Measurements from ENCODE around the gene HIP1R.

Gene HIP1R

DNA sequence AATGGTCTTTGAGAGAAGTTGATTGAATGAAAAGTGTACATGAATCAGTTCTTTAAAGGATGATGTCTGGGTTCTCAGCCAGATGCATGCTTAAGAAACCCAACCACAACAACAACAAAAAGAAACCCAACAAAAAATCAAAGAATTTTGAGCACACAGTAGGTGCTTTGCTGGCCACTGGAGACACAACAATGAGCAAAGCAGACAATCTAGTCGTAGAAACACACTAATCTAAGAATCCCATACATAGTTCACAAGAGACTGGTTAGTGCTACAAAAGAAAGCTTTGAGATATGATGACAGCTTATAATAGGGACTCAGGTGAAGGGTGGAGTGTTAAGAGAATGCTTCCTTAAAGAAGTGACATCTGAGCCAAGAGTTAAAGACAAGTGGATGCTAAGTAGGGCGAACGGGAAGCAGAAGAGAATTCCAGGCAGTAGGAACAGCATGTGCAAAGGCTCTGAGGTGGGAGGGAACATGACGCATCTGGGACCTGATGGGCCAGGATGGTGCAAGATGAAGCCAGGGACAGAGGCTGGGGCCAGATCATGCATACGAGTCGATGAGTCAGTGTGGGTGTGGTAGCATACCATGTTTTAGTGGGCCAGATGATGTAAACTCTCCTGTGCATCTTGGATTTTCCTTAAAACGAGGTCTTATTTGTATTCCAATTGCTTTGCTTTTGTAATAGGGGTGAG is 4.6 kb upstream of the HIP1R start (continued):
- TF ChIP-seq ZNF16 (tag by site-specific recombination; IDR thresholded peaks at IDR 0.05; ENCODE audit: low read depth), result no peak
- no peak for TF ChIP-seq KLF16 (tag by site-specific recombination; IDR thresholded peaks at IDR 0.05)
- no peak for TF ChIP-seq ZNF391 (tag by site-specific recombination; IDR thresholded peaks at IDR 0.05; ENCODE audit: borderline replicate concordance, low read depth)
- no peak for TF ChIP-seq ZNF155 (tag by site-specific recombination; IDR thresholded peaks at IDR 0.05)
- TF ChIP-seq ZBTB20 (tag by site-specific recombination; IDR thresholded peaks at IDR 0.05), result 0 out of 2 replicates have a peak, but pooled peaks have one; percentile 22
- TF ChIP-seq, protein P1, sequence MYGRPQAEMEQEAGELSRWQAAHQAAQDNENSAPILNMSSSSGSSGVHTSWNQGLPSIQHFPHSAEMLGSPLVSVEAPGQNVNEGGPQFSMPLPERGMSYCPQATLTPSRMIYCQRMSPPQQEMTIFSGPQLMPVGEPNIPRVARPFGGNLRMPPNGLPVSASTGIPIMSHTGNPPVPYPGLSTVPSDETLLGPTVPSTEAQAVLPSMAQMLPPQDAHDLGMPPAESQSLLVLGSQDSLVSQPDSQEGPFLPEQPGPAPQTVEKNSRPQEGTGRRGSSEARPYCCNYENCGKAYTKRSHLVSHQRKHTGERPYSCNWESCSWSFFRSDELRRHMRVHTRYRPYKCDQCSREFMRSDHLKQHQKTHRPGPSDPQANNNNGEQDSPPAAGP (tag by site-specific recombination; IDR thresholded peaks at IDR 0.05), result peak; percentile 65; the same call in 1 of the 2 replicates
- TF ChIP-seq, protein P2, sequence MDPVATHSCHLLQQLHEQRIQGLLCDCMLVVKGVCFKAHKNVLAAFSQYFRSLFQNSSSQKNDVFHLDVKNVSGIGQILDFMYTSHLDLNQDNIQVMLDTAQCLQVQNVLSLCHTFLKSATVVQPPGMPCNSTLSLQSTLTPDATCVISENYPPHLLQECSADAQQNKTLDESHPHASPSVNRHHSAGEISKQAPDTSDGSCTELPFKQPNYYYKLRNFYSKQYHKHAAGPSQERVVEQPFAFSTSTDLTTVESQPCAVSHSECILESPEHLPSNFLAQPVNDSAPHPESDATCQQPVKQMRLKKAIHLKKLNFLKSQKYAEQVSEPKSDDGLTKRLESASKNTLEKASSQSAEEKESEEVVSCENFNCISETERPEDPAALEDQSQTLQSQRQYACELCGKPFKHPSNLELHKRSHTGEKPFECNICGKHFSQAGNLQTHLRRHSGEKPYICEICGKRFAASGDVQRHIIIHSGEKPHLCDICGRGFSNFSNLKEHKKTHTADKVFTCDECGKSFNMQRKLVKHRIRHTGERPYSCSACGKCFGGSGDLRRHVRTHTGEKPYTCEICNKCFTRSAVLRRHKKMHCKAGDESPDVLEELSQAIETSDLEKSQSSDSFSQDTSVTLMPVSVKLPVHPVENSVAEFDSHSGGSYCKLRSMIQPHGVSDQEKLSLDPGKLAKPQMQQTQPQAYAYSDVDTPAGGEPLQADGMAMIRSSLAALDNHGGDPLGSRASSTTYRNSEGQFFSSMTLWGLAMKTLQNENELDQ (tag by site-specific recombination; IDR thresholded peaks at IDR 0.05; ENCODE audit: low read depth), result no peak
- no peak for TF ChIP-seq REPIN1 (tag by site-specific recombination; IDR thresholded peaks at IDR 0.05; ENCODE audit: low read depth)
- TF ChIP-seq, protein P3, sequence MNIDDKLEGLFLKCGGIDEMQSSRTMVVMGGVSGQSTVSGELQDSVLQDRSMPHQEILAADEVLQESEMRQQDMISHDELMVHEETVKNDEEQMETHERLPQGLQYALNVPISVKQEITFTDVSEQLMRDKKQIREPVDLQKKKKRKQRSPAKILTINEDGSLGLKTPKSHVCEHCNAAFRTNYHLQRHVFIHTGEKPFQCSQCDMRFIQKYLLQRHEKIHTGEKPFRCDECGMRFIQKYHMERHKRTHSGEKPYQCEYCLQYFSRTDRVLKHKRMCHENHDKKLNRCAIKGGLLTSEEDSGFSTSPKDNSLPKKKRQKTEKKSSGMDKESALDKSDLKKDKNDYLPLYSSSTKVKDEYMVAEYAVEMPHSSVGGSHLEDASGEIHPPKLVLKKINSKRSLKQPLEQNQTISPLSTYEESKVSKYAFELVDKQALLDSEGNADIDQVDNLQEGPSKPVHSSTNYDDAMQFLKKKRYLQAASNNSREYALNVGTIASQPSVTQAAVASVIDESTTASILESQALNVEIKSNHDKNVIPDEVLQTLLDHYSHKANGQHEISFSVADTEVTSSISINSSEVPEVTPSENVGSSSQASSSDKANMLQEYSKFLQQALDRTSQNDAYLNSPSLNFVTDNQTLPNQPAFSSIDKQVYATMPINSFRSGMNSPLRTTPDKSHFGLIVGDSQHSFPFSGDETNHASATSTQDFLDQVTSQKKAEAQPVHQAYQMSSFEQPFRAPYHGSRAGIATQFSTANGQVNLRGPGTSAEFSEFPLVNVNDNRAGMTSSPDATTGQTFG (tag by site-specific recombination; IDR thresholded peaks at IDR 0.05; ENCODE audit: borderline replicate concordance), result peak; percentile 17; the same call in 1 of the 2 replicates
- TF ChIP-seq ZNF544 (tag by site-specific recombination; IDR thresholded peaks at IDR 0.05), result no peak
- no peak for TF ChIP-seq ZNF223 (tag by site-specific recombination; IDR thresholded peaks at IDR 0.05)
- TF ChIP-seq ZNF23 (tag by site-specific recombination; IDR thresholded peaks at IDR 0.05; ENCODE audit: borderline replicate concordance), result no peak
- no peak for TF ChIP-seq ZNF571 (tag by site-specific recombination; IDR thresholded peaks at IDR 0.05)
- TF ChIP-seq ZSCAN16 (tag by site-specific recombination; IDR thresholded peaks at IDR 0.05), result no peak
- TF ChIP-seq ZNF341 (tag by site-specific recombination; IDR thresholded peaks at IDR 0.05; ENCODE audit: low read depth), result no peak
- TF ChIP-seq, protein P4, sequence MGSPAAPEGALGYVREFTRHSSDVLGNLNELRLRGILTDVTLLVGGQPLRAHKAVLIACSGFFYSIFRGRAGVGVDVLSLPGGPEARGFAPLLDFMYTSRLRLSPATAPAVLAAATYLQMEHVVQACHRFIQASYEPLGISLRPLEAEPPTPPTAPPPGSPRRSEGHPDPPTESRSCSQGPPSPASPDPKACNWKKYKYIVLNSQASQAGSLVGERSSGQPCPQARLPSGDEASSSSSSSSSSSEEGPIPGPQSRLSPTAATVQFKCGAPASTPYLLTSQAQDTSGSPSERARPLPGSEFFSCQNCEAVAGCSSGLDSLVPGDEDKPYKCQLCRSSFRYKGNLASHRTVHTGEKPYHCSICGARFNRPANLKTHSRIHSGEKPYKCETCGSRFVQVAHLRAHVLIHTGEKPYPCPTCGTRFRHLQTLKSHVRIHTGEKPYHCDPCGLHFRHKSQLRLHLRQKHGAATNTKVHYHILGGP (tag by site-specific recombination; IDR thresholded peaks at IDR 0.05), result no peak
- TF ChIP-seq ZNF121 (tag by site-specific recombination; IDR thresholded peaks at IDR 0.05), result no peak
- TF ChIP-seq KLF7 (tag by site-specific recombination; IDR thresholded peaks at IDR 0.05; ENCODE audit: borderline replicate concordance), result peak; percentile 39; the same call in 1 of the 2 replicates
- no peak for TF ChIP-seq ZNF239 (tag by site-specific recombination; IDR thresholded peaks at IDR 0.05)
- TF ChIP-seq SCRT2 (tag by site-specific recombination; IDR thresholded peaks at IDR 0.05), result peak; percentile 53; the same call in 1 of the 2 replicates
- peak; percentile 71 for TF ChIP-seq SP7 (tag by site-specific recombination; IDR thresholded peaks at IDR 0.05)
- TF ChIP-seq ZNF660 (tag by site-specific recombination; IDR thresholded peaks at IDR 0.05), result 0 out of 2 replicates have a peak, but pooled peaks have one; percentile 47
- TF ChIP-seq OSR2 (tag by site-specific recombination; IDR thresholded peaks at IDR 0.05), result no peak
- no peak for TF ChIP-seq ZNF138 (tag by site-specific recombination; IDR thresholded peaks at IDR 0.05; ENCODE audit: borderline replicate concordance)
- TF ChIP-seq, protein P5, sequence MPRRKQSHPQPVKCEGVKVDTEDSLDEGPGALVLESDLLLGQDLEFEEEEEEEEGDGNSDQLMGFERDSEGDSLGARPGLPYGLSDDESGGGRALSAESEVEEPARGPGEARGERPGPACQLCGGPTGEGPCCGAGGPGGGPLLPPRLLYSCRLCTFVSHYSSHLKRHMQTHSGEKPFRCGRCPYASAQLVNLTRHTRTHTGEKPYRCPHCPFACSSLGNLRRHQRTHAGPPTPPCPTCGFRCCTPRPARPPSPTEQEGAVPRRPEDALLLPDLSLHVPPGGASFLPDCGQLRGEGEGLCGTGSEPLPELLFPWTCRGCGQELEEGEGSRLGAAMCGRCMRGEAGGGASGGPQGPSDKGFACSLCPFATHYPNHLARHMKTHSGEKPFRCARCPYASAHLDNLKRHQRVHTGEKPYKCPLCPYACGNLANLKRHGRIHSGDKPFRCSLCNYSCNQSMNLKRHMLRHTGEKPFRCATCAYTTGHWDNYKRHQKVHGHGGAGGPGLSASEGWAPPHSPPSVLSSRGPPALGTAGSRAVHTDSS (tag by site-specific recombination; IDR thresholded peaks at IDR 0.05), result no peak
- no peak for TF ChIP-seq ZNF2 (tag by site-specific recombination; IDR thresholded peaks at IDR 0.05)
- TF ChIP-seq, protein P6, sequence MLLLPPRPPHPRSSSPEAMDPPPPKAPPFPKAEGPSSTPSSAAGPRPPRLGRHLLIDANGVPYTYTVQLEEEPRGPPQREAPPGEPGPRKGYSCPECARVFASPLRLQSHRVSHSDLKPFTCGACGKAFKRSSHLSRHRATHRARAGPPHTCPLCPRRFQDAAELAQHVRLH (tag by site-specific recombination; IDR thresholded peaks at IDR 0.05), result no peak
- TF ChIP-seq, protein P7, sequence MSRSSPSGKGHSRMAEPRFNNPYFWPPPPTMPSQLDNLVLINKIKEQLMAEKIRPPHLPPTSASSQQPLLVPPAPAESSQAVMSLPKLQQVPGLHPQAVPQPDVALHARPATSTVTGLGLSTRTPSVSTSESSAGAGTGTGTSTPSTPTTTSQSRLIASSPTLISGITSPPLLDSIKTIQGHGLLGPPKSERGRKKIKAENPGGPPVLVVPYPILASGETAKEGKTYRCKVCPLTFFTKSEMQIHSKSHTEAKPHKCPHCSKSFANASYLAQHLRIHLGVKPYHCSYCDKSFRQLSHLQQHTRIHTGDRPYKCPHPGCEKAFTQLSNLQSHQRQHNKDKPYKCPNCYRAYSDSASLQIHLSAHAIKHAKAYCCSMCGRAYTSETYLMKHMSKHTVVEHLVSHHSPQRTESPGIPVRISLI (tag by site-specific recombination; IDR thresholded peaks at IDR 0.05), result no peak
- TF ChIP-seq ZNF629 (tag by site-specific recombination; IDR thresholded peaks at IDR 0.05), result peak; percentile 65
- no peak for TF ChIP-seq ZSCAN30 (tag by site-specific recombination; IDR thresholded peaks at IDR 0.05)

All from HEK293 (cell line).